OCI-LY1 (cell line): Measurements from ENCODE around the gene FBXO36.

ENCODE experiments used
- H2AFZ ChIP-seq: fragments of 200-600 bp; sonication (generic), shearing (Covaris generic); 2 replicates; pipeline ENCODE4 v1.6.0; 2014; ENCODE audit warnings: antibody characterized with exemption, mild to moderate bottlenecking, low read length
- H3F3A ChIP-seq: fragments of 200-600 bp; sonication (generic), shearing (Covaris generic); 2 replicates; pipeline ENCODE4 v1.6.0; 2014; ENCODE audit warnings: mild to moderate bottlenecking, antibody characterized with exemption, low read length, moderate library complexity; ENCODE audit not compliant: insufficient read depth
- H3K27ac ChIP-seq: fragments of 200-600 bp; sonication (generic); 2 replicates; pipeline ENCODE4 v1.5.1; 2014; ENCODE audit warnings: low read length, mixed run types, mild to moderate bottlenecking, low read depth; ENCODE audit not compliant: poor library complexity, severe bottlenecking
- H3K27me3 ChIP-seq: fragments of 200-600 bp; sonication (generic); 2 replicates; pipeline ENCODE4 v1.6.0; 2014; ENCODE audit warnings: antibody characterized with exemption, mild to moderate bottlenecking, low read length, moderate library complexity; ENCODE audit not compliant: insufficient read depth
- H3K36me3 ChIP-seq: fragments of 200-600 bp; sonication (generic); 2 replicates; pipeline ENCODE4 v1.6.1; 2014; ENCODE audit warnings: mild to moderate bottlenecking, antibody characterized with exemption, low read length, moderate library complexity, mixed read lengths; ENCODE audit not compliant: insufficient read depth
- H3K4me1 ChIP-seq: fragments of 200-600 bp; sonication (generic); 2 replicates; pipeline ENCODE4 v1.5.1; 2014; ENCODE audit warnings: mild to moderate bottlenecking, low read length, moderate library complexity; ENCODE audit not compliant: insufficient read depth, severe bottlenecking
- H3K4me2 ChIP-seq: fragments of 200-600 bp; sonication (generic), shearing (Covaris generic); 2 replicates; pipeline ENCODE4 v1.6.1; 2014; ENCODE audit warnings: low read length
- H3K4me3 ChIP-seq: fragments of 200-600 bp; sonication (generic); 2 replicates; pipeline ENCODE4 v1.5.1; 2014; ENCODE audit warnings: low read length, low read depth, mild to moderate bottlenecking, mixed read lengths; ENCODE audit not compliant: poor library complexity, severe bottlenecking
- H3K79me2 ChIP-seq: fragments of 200-600 bp; shearing (Covaris generic); 2 replicates; pipeline ENCODE4 v1.6.1; 2016; ENCODE audit warnings: mixed run types, low read length, mixed read lengths; ENCODE audit not compliant: insufficient read depth
- H3K9ac ChIP-seq: fragments of 200-600 bp; sonication (generic), shearing (Covaris generic); 2 replicates; pipeline ENCODE4 v1.6.1; 2014; ENCODE audit warnings: mild to moderate bottlenecking, low read length, mixed read lengths
- H3K9me2 ChIP-seq: fragments of 200-600 bp; sonication (generic), shearing (Covaris generic); 2 replicates; pipeline ENCODE4 v1.6.1; 2014; ENCODE audit warnings: low read depth, mild to moderate bottlenecking, low read length, mixed read lengths
- H3K9me3 ChIP-seq: fragments of 200-600 bp; shearing (Covaris generic); 2 replicates; pipeline ENCODE4 v1.6.1; 2014; ENCODE audit warnings: low read length, mixed read lengths
- H4K20me1 ChIP-seq: fragments of 200-600 bp; sonication (generic), shearing (Covaris generic); 2 replicates; pipeline ENCODE4 v1.6.0; 2016; ENCODE audit warnings: mild to moderate bottlenecking, low read length; ENCODE audit not compliant: insufficient read depth
- CTCF ChIP-seq: fragments of 200-600 bp; sonication (generic), shearing (Covaris generic); IDR thresholded peaks from 2 replicates; pipeline ENCODE4 v1.5.1; 2017; ENCODE audit warnings: mild to moderate bottlenecking, antibody characterized with exemption, low read length, moderate library complexity, mixed read lengths
- EZH2 ChIP-seq: fragments of 200-600 bp; sonication (generic), shearing (Covaris generic); IDR thresholded peaks from 2 replicates; pipeline ENCODE4 v1.8.0; 2017; ENCODE audit warnings: borderline replicate concordance, mixed run types, mild to moderate bottlenecking, antibody characterized with exemption, low read length, moderate library complexity, mixed read lengths

The FBXO36 gene

GRCh38 chr2:229925201-229925600, 2.9 kb downstream of the FBXO36 start:
- Histone ChIP-seq H3K79me2 (peaks cover 13% of the 10 kb centered on the region), H3K9me3 (no peaks in the 10 kb centered on the region), H3K9ac (no peak overlapping the region), H3K4me1 (peaks cover 12% of the 10 kb centered on the region), H3K4me3 (no peak overlapping the region), H3K36me3 (no peaks in the 10 kb centered on the region), H3K4me2 (no peak overlapping the region), H3K27ac (no peak overlapping the region), H2AFZ (no peak overlapping the region), H3F3A (no peaks in the 10 kb centered on the region), H3K9me2 (no peaks in the 10 kb centered on the region), H4K20me1 (no peaks in the 10 kb centered on the region), H3K27me3 (no peaks in the 10 kb centered on the region)
- TF ChIP-seq EZH2 (no peak), CTCF (no peak)

- Histone ChIP-seq H3F3A (no peaks in the 10 kb centered on the region), H3K36me3 (no peaks in the 10 kb centered on the region), H4K20me1 (no peaks in the 10 kb centered on the region), H3K9me2 (no peaks in the 10 kb centered on the region), H3K4me1 (peaks cover 5% of the 10 kb centered on the region), H3K27me3 (no peaks in the 10 kb centered on the region), H3K4me3 (no peak overlapping the region), H3K9ac (no peak overlapping the region), H3K79me2 (no peaks in the 10 kb centered on the region), H3K27ac (no peak overlapping the region), H3K9me3 (no peaks in the 10 kb centered on the region), H3K4me2 (no peak overlapping the region), H2AFZ (no peak overlapping the region)
- no peak for TF ChIP-seq CTCF
Observed at GRCh38 chr2:229927817-229928321, 5.6 kb downstream of the FBXO36 start.

- Histone ChIP-seq H3K4me2 (no peak overlapping the region), H3K4me3 (no peak overlapping the region), H3K4me1 (no peaks in the 10 kb centered on the region), H3K27ac (no peak overlapping the region), H3K9me2 (no peaks in the 10 kb centered on the region), H2AFZ (no peak overlapping the region), H3F3A (no peaks in the 10 kb centered on the region; the same call in 1 of the 2 replicates), H3K9me3 (no peaks in the 10 kb centered on the region), H3K79me2 (no peaks in the 10 kb centered on the region), H4K20me1 (no peaks in the 10 kb centered on the region), H3K27me3 (no peaks in the 10 kb centered on the region), H3K9ac (no peak overlapping the region), H3K36me3 (no peaks in the 10 kb centered on the region)
- no peak for TF ChIP-seq EZH2
- TF ChIP-seq CTCF, result no peak
Observed at GRCh38 chr2:229930656-229931055, 8.4 kb downstream of the FBXO36 start.
